NCI-H226 (cell line): ENCODE results near the gene HIPK3.
A peak's percentile ranks its signal among the peaks of the same experiment; 100 is the strongest.
"Not testable (repeated sequence)": the region's sequence is repeated elsewhere in the genome, so short reads cannot be mapped to it uniquely, and the experiment has no call there.

Experiments
- DNase-seq: peaks from one replicate; pipeline ENCODE4 v3.0.0-alpha.2; 2015

HIPK3 gene

GRCh38 chr11:33259869-33260268, 2.7 kb downstream of the HIPK3 start:
- DNase-seq = no peak

- not testable (repeated sequence) for DNase-seq
These were observed 4.2 kb downstream of the HIPK3 start for GRCh38 chr11:33261350-33261749.

- no peak for DNase-seq
These were observed 4.9 kb downstream of the HIPK3 start for GRCh38 chr11:33262011-33262645.

GRCh38 chr11:33263549-33263948, 6.4 kb downstream of the HIPK3 start:
- no peak for DNase-seq

GRCh38 chr11:33264926-33265325, 7.7 kb downstream of the HIPK3 start:
- DNase-seq = no peak

GRCh38 chr11:33266393-33267215, 9.4 kb downstream of the HIPK3 start:
- DNase-seq = peak; percentile 89

- DNase-seq = peak; percentile 28
These were observed 11.9 kb downstream of the HIPK3 start for GRCh38 chr11:33268945-33269540.

GRCh38 chr11:33269822-33270221, 12.6 kb downstream of the HIPK3 start:
- DNase-seq = no peak

GRCh38 chr11:33271059-33271458, 13.9 kb downstream of the HIPK3 start:
- no peak for DNase-seq

GRCh38 chr11:33272338-33273107, 15.3 kb downstream of the HIPK3 start:
- DNase-seq = no peak

- no peak for DNase-seq
These were observed 16.5 kb downstream of the HIPK3 start for GRCh38 chr11:33273656-33274055.

GRCh38 chr11:33280411-33280810, 23.2 kb downstream of the HIPK3 start:
- DNase-seq = no peak

GRCh38 chr11:33281758-33282157, 24.6 kb downstream of the HIPK3 start:
- DNase-seq = no peak

GRCh38 chr11:33284818-33285217, 27.6 kb downstream of the HIPK3 start:
- DNase-seq = no peak

GRCh38 chr11:33290319-33290718, 33.1 kb downstream of the HIPK3 start:
- no peak for DNase-seq

GRCh38 chr11:33291004-33291777, 34.0 kb downstream of the HIPK3 start:
- no peak for DNase-seq

- no peak for DNase-seq
These were observed 35.1 kb downstream of the HIPK3 start for GRCh38 chr11:33292311-33292710.

- DNase-seq = no peak
These were observed 37.0 kb downstream of the HIPK3 start for GRCh38 chr11:33294224-33294623.

GRCh38 chr11:33294797-33295196, 37.6 kb downstream of the HIPK3 start:
- DNase-seq = no peak

GRCh38 chr11:33296695-33297094, 39.5 kb downstream of the HIPK3 start:
- no peak for DNase-seq

GRCh38 chr11:33303541-33303940, 46.4 kb downstream of the HIPK3 start:
- no peak for DNase-seq

- DNase-seq = not testable (repeated sequence)
These were observed 49.6 kb downstream of the HIPK3 start for GRCh38 chr11:33306821-33307220.
